HG02678 (cell line): ENCODE results near the gene DAD1.
A peak's percentile ranks its signal among the peaks of the same experiment; 100 is the strongest.

Experiments
- ATAC-seq: cut with Tn5 transposase; IDR thresholded peaks from one replicate; pipeline ENCODE4 v1.9.1; 2021; ENCODE audit warnings: mild to moderate bottlenecking, moderate library complexity; ENCODE audit not compliant: unreplicated experiment

The DAD1 gene

GRCh38 chr14:22599349-22599748 is 10.3 kb upstream of the DAD1 start:
- no peak for ATAC-seq

GRCh38 chr14:22598896-22599244 is 9.8 kb upstream of the DAD1 start:
- no peak for ATAC-seq

- ATAC-seq = peak; percentile 88
Observed at GRCh38 chr14:22598099-22598895, 9.3 kb upstream of the DAD1 start, which contains the start of gene ABHD4. TSS of gene ABHD4 (plus strand) at chr14:22598300. CDS start at chr14:22598307, 7 bp downstream.

GRCh38 chr14:22597771-22598098 is 8.7 kb upstream of the DAD1 start:
- peak; percentile 32 for ATAC-seq

- ATAC-seq = no peak
Observed at GRCh38 chr14:22597265-22597664, 8.2 kb upstream of the DAD1 start.

- ATAC-seq = no peak
Observed at GRCh38 chr14:22596354-22596879, 7.4 kb upstream of the DAD1 start.

GRCh38 chr14:22594156-22594716 is 5.2 kb upstream of the DAD1 start:
- ATAC-seq = no peak

GRCh38 chr14:22593601-22594000 is 4.6 kb upstream of the DAD1 start:
- ATAC-seq = no peak

- ATAC-seq = no peak
Observed at GRCh38 chr14:22593189-22593588, 4.2 kb upstream of the DAD1 start.

- no peak for ATAC-seq
Observed at GRCh38 chr14:22588526-22589095, 413 bp downstream of the DAD1 start.

- peak; percentile 22 for ATAC-seq
Observed at GRCh38 chr14:22587677-22588422, 1.2 kb downstream of the DAD1 start.

GRCh38 chr14:22587247-22587646 is 1.8 kb downstream of the DAD1 start:
- ATAC-seq = no peak

GRCh38 chr14:22583994-22584393 is 5.0 kb downstream of the DAD1 start:
- ATAC-seq = no peak

- ATAC-seq = no peak
Observed at GRCh38 chr14:22580625-22581024, 8.4 kb downstream of the DAD1 start.

GRCh38 chr14:22579881-22580280 is 9.1 kb downstream of the DAD1 start:
- no peak for ATAC-seq

- no peak for ATAC-seq
Observed at GRCh38 chr14:22579236-22579635, 9.8 kb downstream of the DAD1 start.

- no peak for ATAC-seq
Observed at GRCh38 chr14:22577334-22577908, 11.6 kb downstream of the DAD1 start.

- ATAC-seq = no peak
Observed at GRCh38 chr14:22573804-22574203, 15.2 kb downstream of the DAD1 start.

- no peak for ATAC-seq
Observed at GRCh38 chr14:22572562-22573058, 16.4 kb downstream of the DAD1 start.

GRCh38 chr14:22570132-22570949 is 18.7 kb downstream of the DAD1 start:
- peak; percentile 73 for ATAC-seq
